Stimulated activated naive CD8-positive, alpha-beta T cell treated with anti-CD3 and anti-CD28 coated beads, Interleukin-15, Interleukin-2, amounts not matched to agents 100 U/mL and 50 U/mL, for 24 hours (primary cell): ENCODE data around the gene PAM16.
A peak's percentile ranks its signal among the peaks of the same experiment; 100 is the strongest.
"Not testable (repeated sequence)": the region's sequence is repeated elsewhere in the genome, so short reads cannot be mapped to it uniquely, and the experiment has no call there.

ENCODE experiments used
- ATAC-seq: fragments of 150-1000 bp; cut with Tn5 transposase; one replicate; pipeline ENCODE4 v1.10.0; 2021
- DNase-seq: peaks from one replicate; pipeline ENCODE4 v3.0.0; 2021

The PAM16 gene

DNA sequence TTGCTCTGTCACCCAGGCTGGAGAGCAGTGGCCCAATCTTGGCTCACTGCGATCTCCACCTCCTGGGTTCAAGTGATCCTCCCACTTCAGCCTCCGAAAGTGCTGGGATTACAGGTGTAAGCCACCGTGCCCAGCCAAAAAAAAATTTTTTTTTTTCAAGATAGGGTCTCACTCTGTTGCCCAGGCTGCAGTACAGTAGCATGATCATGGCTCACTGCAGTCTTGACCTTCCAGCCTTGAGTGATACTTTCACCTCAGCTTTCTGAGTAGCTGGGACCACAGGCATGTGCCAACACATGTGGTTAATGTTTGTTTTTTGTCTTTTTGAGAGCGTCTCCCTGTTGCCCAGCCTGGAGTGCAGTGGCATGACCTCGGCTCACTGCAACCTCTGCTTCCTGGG lies 1.7 kb upstream of the PAM16 start:
- ATAC-seq (no peak), DNase-seq (no peak)

GRCh38 chr16:4351880-4352279 lies 759 bp upstream of the PAM16 start:
- DNase-seq = peak; percentile 25
- ATAC-seq = no peak

- DNase-seq = no peak
- peak; percentile 1 for ATAC-seq
These were observed 745 bp downstream of the PAM16 start for GRCh38 chr16:4350365-4350786.

DNA sequence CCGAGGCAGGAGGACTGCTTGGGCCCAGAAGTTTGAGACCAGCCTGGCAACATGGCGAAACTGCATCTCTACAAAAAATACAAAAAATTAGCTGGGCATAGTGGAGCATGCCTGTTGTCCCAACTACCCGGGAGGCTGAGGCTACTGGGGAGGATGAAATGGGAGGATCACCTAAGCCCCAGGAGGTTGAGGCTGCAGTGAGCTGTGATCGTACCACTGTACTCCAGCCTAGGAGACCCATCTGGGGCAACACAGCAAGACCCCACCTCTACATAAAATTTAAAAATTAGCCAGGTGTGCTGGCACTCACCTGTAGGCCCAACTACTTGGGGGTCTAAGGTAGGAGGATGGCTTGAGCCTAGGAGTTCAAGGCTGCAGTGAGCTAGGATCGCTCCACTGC lies 1.8 kb downstream of the PAM16 start:
- no peak for ATAC-seq
- DNase-seq = no peak

GRCh38 chr16:4347765-4348509 lies 3.2 kb downstream of the PAM16 start:
- no peak for DNase-seq
- ATAC-seq = no peak

GRCh38 chr16:4347010-4347409 lies 4.1 kb downstream of the PAM16 start:
- ATAC-seq (no peak), DNase-seq (no peak)

GRCh38 chr16:4345836-4346781 lies 5.0 kb downstream of the PAM16 start:
- no peak for ATAC-seq
- no peak for DNase-seq

- ATAC-seq = no peak
These were observed 5.9 kb downstream of the PAM16 start for GRCh38 chr16:4344983-4345835.

GRCh38 chr16:4344300-4344982 lies 6.7 kb downstream of the PAM16 start:
- DNase-seq, ATAC-seq: not testable (repeated sequence)

More at GRCh38 chr16:4344983-4345835, 5.9 kb downstream of the PAM16 start:
- DNase-seq = no peak

GRCh38 chr16:4342866-4343744 lies 8.0 kb downstream of the PAM16 start:
- DNase-seq = no peak
- ATAC-seq = no peak

DNA sequence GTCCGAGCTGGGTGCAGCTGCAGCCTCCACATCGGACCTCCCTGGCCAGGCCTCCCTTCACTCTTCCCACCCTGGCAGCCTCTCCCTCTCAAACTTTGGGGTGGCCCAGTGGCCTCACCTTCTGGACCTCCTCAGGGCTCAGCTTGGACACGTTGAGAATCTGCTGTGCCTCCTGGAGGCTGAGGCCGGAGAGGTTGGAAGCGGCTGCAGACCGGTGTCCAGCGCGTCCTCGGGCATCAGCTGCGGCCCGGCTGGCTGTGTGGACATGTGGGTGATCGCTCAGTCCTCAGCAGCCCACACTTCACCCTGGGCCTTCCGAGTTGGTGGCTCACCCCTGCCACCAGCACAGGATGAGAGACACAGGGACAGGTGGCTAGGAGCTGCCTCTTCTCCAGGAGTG lies 9.9 kb downstream of the PAM16 start:
- ATAC-seq = no peak

DNA sequence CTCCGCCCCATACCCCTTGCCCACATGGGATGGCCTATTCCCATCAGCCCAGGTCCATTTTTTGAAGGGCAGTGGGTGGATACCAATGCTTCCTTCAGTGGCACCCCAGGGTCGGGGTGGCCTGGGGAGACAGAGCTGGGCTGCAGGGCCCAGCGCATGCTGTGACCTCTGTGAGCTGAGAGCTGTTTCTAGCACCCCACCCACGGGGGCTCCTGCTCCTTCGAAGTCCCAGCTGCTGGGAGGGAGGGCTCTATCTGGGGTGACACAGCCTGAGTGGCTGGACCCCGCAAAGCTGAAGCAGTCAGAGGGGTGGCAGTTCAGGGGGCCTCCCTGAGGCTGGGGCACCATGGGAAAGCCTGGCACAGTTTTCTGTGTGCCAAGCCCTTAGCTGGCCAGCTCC lies 10.7 kb downstream of the PAM16 start:
- ATAC-seq (no peak), DNase-seq (no peak)

More for the DNA sequence above, 9.9 kb downstream of the PAM16 start:
- DNase-seq = no peak

DNA sequence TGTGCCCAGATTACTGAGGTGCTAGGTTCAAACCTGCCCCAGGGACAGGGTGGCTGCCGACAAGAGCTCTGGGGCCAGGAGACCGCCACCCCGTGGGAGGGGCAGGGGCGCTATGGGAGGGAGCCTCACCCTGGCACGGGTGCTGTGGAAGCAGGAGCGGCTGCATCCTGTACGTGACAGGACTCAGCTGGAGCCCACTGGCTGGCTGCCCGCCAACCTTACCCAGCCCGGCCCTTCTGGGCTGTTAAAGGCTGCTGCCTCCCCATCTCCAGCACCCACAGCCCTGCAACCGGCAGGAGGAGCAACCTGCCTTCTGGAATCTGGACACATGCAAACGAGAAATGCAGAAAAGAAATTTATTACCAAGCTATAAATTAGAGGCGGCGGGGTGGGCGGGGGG lies 11.2 kb downstream of the PAM16 start:
- no peak for ATAC-seq
- no peak for DNase-seq

GRCh38 chr16:4339455-4339854 lies 11.7 kb downstream of the PAM16 start:
- ATAC-seq = no peak

GRCh38 chr16:4338712-4339299 lies 12.3 kb downstream of the PAM16 start:
- DNase-seq = no peak
- no peak for ATAC-seq

More at GRCh38 chr16:4339455-4339854, 11.7 kb downstream of the PAM16 start:
- no peak for DNase-seq

DNA sequence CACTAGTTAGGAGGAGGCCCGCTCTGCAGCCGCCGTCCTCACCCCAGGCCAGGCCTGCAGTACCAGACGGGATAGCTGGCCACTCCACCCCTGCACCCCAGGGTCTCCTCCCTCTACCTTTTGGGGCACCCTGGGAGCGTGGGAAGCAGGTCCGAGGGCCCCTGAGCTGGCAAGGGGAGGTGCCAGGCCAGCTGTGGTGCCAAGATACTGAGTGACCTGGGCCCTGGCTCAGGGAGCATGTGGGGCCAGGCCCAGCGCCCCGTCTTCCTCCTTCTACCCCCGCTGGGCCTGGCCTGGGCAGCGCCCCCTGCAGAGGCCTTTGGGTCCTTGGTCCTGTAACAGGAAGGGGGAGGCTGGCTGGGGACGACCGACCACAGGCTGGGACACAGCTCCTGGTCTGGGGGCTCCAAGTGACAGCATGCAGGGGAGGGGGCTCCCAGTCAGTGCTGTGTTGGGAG lies 13.0 kb downstream of the PAM16 start:
- DNase-seq = no peak

DNA sequence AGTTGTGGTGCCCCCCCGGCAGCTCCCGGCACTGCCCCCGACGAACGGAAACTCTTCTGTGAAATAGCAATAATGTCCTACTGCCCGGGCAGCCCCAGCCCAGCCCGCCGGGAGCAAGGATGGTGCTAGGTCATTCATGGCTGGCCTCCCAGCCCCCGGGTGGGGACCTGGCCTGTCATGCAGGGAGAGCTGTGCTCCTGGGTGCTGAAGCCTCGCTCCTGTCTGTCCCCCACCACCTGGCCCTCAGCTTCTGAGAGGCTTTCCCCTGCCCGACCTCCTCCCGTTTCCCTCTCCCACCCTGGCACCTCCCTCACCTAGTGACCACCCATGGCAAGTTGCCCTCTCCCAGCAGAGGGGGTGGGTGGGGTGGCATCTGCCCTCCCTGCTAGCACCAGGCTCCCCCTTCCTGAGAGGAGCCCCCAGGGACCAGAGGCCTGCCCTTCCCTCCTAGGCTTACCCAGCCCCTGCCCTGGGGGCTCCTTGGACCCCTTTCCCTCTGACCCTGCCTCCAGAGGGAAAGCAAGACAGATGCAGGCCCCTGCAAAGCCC lies 13.5 kb downstream of the PAM16 start:
- ATAC-seq = no peak
- no peak for DNase-seq

More for the DNA sequence above, 13.0 kb downstream of the PAM16 start:
- ATAC-seq = no peak

DNA sequence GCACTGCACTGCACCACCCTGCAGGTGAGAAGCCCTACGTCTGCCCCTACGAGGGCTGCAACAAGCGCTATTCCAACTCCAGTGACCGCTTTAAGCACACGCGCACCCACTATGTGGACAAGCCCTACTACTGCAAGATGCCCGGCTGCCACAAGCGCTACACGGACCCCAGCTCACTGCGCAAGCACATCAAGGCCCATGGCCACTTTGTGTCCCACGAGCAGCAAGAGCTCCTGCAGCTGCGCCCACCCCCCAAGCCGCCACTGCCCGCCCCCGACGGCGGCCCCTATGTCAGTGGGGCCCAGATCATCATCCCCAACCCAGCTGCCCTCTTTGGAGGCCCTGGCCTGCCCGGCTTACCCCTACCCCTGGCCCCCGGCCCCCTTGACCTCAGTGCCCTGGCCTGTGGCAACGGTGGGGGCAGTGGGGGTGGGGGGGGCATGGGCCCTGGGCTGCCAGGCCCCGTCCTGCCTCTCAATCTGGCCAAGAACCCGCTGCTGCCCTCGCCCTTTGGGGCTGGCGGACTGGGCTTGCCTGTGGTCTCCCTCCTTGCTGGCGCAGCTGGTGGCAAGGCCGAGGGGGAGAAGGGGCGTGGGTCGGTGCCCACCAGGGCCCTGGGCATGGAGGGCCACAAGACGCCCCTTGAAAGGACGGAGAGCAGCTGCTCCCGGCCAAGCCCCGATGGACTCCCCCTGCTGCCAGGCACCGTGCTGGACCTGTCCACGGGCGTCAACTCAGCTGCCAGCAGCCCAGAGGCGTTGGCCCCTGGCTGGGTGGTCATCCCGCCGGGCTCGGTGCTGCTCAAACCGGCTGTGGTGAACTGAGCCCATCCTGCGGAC lies 14.2 kb downstream of the PAM16 start:
- ATAC-seq = no peak

More for the DNA sequence above, 14.2 kb downstream of the PAM16 start:
- DNase-seq = no peak
